ENCODE data around the gene CFAP57.
A peak's percentile ranks its signal among the peaks of the same experiment; 100 is the strongest.

Gene CFAP57

GRCh38 chr1:43221797-43222196 is 49.7 kb downstream of the CFAP57 start:
- no peak overlapping the region for H3K4me3 ChIP-seq (ENCODE audit: low read length, poor library complexity, severe bottlenecking)
- no peak overlapping the region for H2AFZ ChIP-seq (ENCODE audit: low read length)
- TF ChIP-seq CTCF (conservative IDR thresholded peaks at IDR 0.05; ENCODE audit: low read length) (no peak), EZH2phosphoT487 (IDR thresholded peaks at IDR 0.05; ENCODE audit: borderline replicate concordance) (no peak)
- H3K4me1 ChIP-seq (ENCODE audit: insufficient read depth, low read length, poor library complexity, severe bottlenecking): no peaks in the 10 kb centered on the region
- H3K36me3 ChIP-seq (ENCODE audit: insufficient read depth, low read length): no peaks in the 10 kb centered on the region
- H3K9me2 ChIP-seq (replicated peaks; ENCODE audit: low read depth, low read length): no peaks in the 10 kb centered on the region
- no peak overlapping the region for H3K9ac ChIP-seq (ENCODE audit: low read depth, low read length, poor library complexity, severe bottlenecking)
- H3K4me2 ChIP-seq (ENCODE audit: low read depth, low read length, poor library complexity, severe bottlenecking): no peak overlapping the region
- no peaks in the 10 kb centered on the region for H4K20me1 ChIP-seq (ENCODE audit: insufficient read depth, low read length, poor library complexity, severe bottlenecking)
- no peaks in the 10 kb centered on the region for H3F3A ChIP-seq (ENCODE audit: low read depth)
- no peaks in the 10 kb centered on the region for H3K9me3 ChIP-seq (ENCODE audit: insufficient read depth, low read depth, low read length)
- H3K79me2 ChIP-seq (ENCODE audit: insufficient read depth, low read length): no peaks in the 10 kb centered on the region
- H3K27me3 ChIP-seq (ENCODE audit: insufficient read depth, low read length, poor library complexity, severe bottlenecking): no peaks in the 10 kb centered on the region

- no peaks in the 10 kb centered on the region for H3K4me1 ChIP-seq (ENCODE audit: insufficient read depth, low read length, poor library complexity, severe bottlenecking)
These were observed 50.7 kb downstream of the CFAP57 start for GRCh38 chr1:43222879-43223278.

GRCh38 chr1:43225168-43225567 is 53.0 kb downstream of the CFAP57 start:
- Histone ChIP-seq H4K20me1 (ENCODE audit: insufficient read depth, low read length, poor library complexity, severe bottlenecking) (no peaks in the 10 kb centered on the region), H2AFZ (ENCODE audit: low read length) (no peak overlapping the region), H3K9me2 (replicated peaks; ENCODE audit: low read depth, low read length) (no peaks in the 10 kb centered on the region), H3K36me3 (ENCODE audit: insufficient read depth, low read length) (no peaks in the 10 kb centered on the region), H3K4me2 (ENCODE audit: low read depth, low read length, poor library complexity, severe bottlenecking) (no peak overlapping the region), H3K9me3 (ENCODE audit: insufficient read depth, low read depth, low read length) (no peaks in the 10 kb centered on the region), H3K79me2 (ENCODE audit: insufficient read depth, low read length) (no peaks in the 10 kb centered on the region), H3K9ac (ENCODE audit: low read depth, low read length, poor library complexity, severe bottlenecking) (no peak overlapping the region), H3K4me1 (ENCODE audit: insufficient read depth, low read length, poor library complexity, severe bottlenecking) (no peaks in the 10 kb centered on the region), H3K27me3 (ENCODE audit: insufficient read depth, low read length, poor library complexity, severe bottlenecking) (no peaks in the 10 kb centered on the region), H3F3A (ENCODE audit: low read depth) (no peaks in the 10 kb centered on the region), H3K4me3 (ENCODE audit: low read length, poor library complexity, severe bottlenecking) (no peak overlapping the region)
- TF ChIP-seq EZH2phosphoT487 (IDR thresholded peaks at IDR 0.05; ENCODE audit: borderline replicate concordance) (no peak), CTCF (conservative IDR thresholded peaks at IDR 0.05; ENCODE audit: low read length) (0 out of 2 replicates have a peak, but pooled peaks have one; percentile 10)

More at GRCh38 chr1:43222879-43223278, 50.7 kb downstream of the CFAP57 start:
- no peaks in the 10 kb centered on the region for H3K27me3 ChIP-seq (ENCODE audit: insufficient read depth, low read length, poor library complexity, severe bottlenecking)
- no peaks in the 10 kb centered on the region for H3K36me3 ChIP-seq (ENCODE audit: insufficient read depth, low read length)
- H3K4me3 ChIP-seq (ENCODE audit: low read length, poor library complexity, severe bottlenecking): no peak overlapping the region
- TF ChIP-seq EZH2phosphoT487 (IDR thresholded peaks at IDR 0.05; ENCODE audit: borderline replicate concordance): no peak
- TF ChIP-seq CTCF (conservative IDR thresholded peaks at IDR 0.05; ENCODE audit: low read length): no peak
- H3K9me3 ChIP-seq (ENCODE audit: insufficient read depth, low read depth, low read length): no peaks in the 10 kb centered on the region
- no peak overlapping the region for H3K4me2 ChIP-seq (ENCODE audit: low read depth, low read length, poor library complexity, severe bottlenecking)
- H2AFZ ChIP-seq (ENCODE audit: low read length): no peak overlapping the region
- H4K20me1 ChIP-seq (ENCODE audit: insufficient read depth, low read length, poor library complexity, severe bottlenecking): no peaks in the 10 kb centered on the region
- no peaks in the 10 kb centered on the region for H3F3A ChIP-seq (ENCODE audit: low read depth)
- no peaks in the 10 kb centered on the region for H3K9me2 ChIP-seq (replicated peaks; ENCODE audit: low read depth, low read length)
- no peak overlapping the region for H3K9ac ChIP-seq (ENCODE audit: low read depth, low read length, poor library complexity, severe bottlenecking)
- H3K79me2 ChIP-seq (ENCODE audit: insufficient read depth, low read length): no peaks in the 10 kb centered on the region
